ENCODE results near the gene PDE1A.

Gene PDE1A

GRCh38 chr2:182267971-182268370 is 158.9 kb downstream of the PDE1A start:
- DNase-seq (ENCODE audit: low read depth): no peak

GRCh38 chr2:182266909-182267308 is 159.9 kb downstream of the PDE1A start:
- DNase-seq (ENCODE audit: low read depth): no peak

GRCh38 chr2:182265718-182266117 is 161.1 kb downstream of the PDE1A start:
- DNase-seq (ENCODE audit: low read depth): no peak

GRCh38 chr2:182261860-182262387 is 164.9 kb downstream of the PDE1A start:
- DNase-seq (ENCODE audit: low read depth): no peak

GRCh38 chr2:182259629-182260150 is 167.1 kb downstream of the PDE1A start:
- DNase-seq (ENCODE audit: low read depth): no peak

GRCh38 chr2:182252534-182252933 is 174.3 kb downstream of the PDE1A start:
- no peak for DNase-seq (ENCODE audit: low read depth)

GRCh38 chr2:182248898-182249297 is 177.9 kb downstream of the PDE1A start:
- no peak for DNase-seq (ENCODE audit: low read depth)

- DNase-seq (ENCODE audit: low read depth): no peak
Measured at GRCh38 chr2:182248362-182248761, 178.5 kb downstream of the PDE1A start.

- no peak for DNase-seq (ENCODE audit: low read depth)
Measured at GRCh38 chr2:182247831-182248230, 179.0 kb downstream of the PDE1A start.

GRCh38 chr2:182245963-182246362 is 180.9 kb downstream of the PDE1A start:
- DNase-seq (ENCODE audit: low read depth): no peak

GRCh38 chr2:182242609-182243008 is 184.2 kb downstream of the PDE1A start:
- no peak for DNase-seq (ENCODE audit: low read depth)

GRCh38 chr2:182241936-182242335 is 184.9 kb downstream of the PDE1A start:
- no peak for DNase-seq (ENCODE audit: low read depth)

- no peak for DNase-seq (ENCODE audit: low read depth)
Measured at GRCh38 chr2:182240862-182241371, 185.9 kb downstream of the PDE1A start.

GRCh38 chr2:182230561-182230960 is 196.3 kb downstream of the PDE1A start:
- no peak for DNase-seq (ENCODE audit: low read depth)

GRCh38 chr2:182229297-182229696 is 197.5 kb downstream of the PDE1A start:
- DNase-seq (ENCODE audit: low read depth): no peak

GRCh38 chr2:182228741-182229140 is 198.1 kb downstream of the PDE1A start:
- no peak for DNase-seq (ENCODE audit: low read depth)

- DNase-seq (ENCODE audit: low read depth): no peak
Measured at GRCh38 chr2:182228073-182228473, 198.8 kb downstream of the PDE1A start.

- DNase-seq (ENCODE audit: low read depth): no peak
Measured at GRCh38 chr2:182226807-182227206, 200.0 kb downstream of the PDE1A start.

GRCh38 chr2:182224669-182225068 is 202.2 kb downstream of the PDE1A start:
- no peak for DNase-seq (ENCODE audit: low read depth)

- DNase-seq (ENCODE audit: low read depth): no peak
Measured at GRCh38 chr2:182220998-182221397, 205.8 kb downstream of the PDE1A start.

GRCh38 chr2:182220335-182220734 is 206.5 kb downstream of the PDE1A start:
- DNase-seq (ENCODE audit: low read depth): no peak

- no peak for DNase-seq (ENCODE audit: low read depth)
Measured at GRCh38 chr2:182210669-182211068, 216.2 kb downstream of the PDE1A start.

- DNase-seq (ENCODE audit: low read depth): no peak
Measured at GRCh38 chr2:182208421-182208820, 218.4 kb downstream of the PDE1A start.

GRCh38 chr2:182207049-182207746 is 219.6 kb downstream of the PDE1A start:
- DNase-seq (ENCODE audit: low read depth): no peak

Data from stimulated activated CD8-positive, alpha-beta memory T cell treated with anti-CD3 and anti-CD28 coated beads, Interleukin-15, amount 100 ng/mL, for 24 hours (primary cell).